Sigmoid colon (tissue), 4 donors: ENCODE measurements around the gene TMEM59L.

Experiments
- EP300 ChIP-seq, 4 donors: sonication (generic); formaldehyde crosslinking; IDR thresholded peaks; one replicate each; pipeline ENCODE4 v1.6.1; 2017; ENCODE audit warnings: antibody characterized with exemption in 4 of 4
- POLR2A ChIP-seq, 2 donors: fragments of 450-650 bp; IDR thresholded peaks; one replicate each; pipeline ENCODE4 v1.6.1; 2016; ENCODE audit warnings: antibody characterized with exemption in 2 of 2, mild to moderate bottlenecking in 2 of 2, moderate library complexity in 2 of 2
- POLR2AphosphoS5 ChIP-seq, 4 donors: sonication (generic); formaldehyde crosslinking; IDR thresholded peaks; one replicate each; pipeline ENCODE4 v1.6.1; 2017; ENCODE audit warnings: antibody characterized with exemption in 4 of 4
- TF ChIP-seq, protein P1 (sequence below), 4 experiments: fragments of 450-650 bp in 3 of 4; fragments of 200-600 bp in 1 of 4; IDR thresholded peaks; one replicate each; pipeline ENCODE4 v1.5.1; 2016 to 2019; ENCODE audit warnings: antibody characterized with exemption in 4 of 4, mild to moderate bottlenecking in 3 of 4, moderate library complexity in 2 of 4

- TF ChIP-seq, protein P1, sequence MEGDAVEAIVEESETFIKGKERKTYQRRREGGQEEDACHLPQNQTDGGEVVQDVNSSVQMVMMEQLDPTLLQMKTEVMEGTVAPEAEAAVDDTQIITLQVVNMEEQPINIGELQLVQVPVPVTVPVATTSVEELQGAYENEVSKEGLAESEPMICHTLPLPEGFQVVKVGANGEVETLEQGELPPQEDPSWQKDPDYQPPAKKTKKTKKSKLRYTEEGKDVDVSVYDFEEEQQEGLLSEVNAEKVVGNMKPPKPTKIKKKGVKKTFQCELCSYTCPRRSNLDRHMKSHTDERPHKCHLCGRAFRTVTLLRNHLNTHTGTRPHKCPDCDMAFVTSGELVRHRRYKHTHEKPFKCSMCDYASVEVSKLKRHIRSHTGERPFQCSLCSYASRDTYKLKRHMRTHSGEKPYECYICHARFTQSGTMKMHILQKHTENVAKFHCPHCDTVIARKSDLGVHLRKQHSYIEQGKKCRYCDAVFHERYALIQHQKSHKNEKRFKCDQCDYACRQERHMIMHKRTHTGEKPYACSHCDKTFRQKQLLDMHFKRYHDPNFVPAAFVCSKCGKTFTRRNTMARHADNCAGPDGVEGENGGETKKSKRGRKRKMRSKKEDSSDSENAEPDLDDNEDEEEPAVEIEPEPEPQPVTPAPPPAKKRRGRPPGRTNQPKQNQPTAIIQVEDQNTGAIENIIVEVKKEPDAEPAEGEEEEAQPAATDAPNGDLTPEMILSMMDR (IDR thresholded peaks at IDR 0.05) = no peak
- TF ChIP-seq POLR2A (IDR thresholded peaks at IDR 0.05) = no peak
- TF ChIP-seq EP300 (IDR thresholded peaks at IDR 0.05) = no peak
- no peak for TF ChIP-seq POLR2AphosphoS5 (IDR thresholded peaks at IDR 0.05)
Observed at GRCh38 chr19:18607226-18608101, 5.2 kb upstream of the TMEM59L start.
